KMS-11 (cell line): ENCODE results near the gene USH2A.

Experiments used
- H2AFZ ChIP-seq: fragments of 200-600 bp; sonication (generic); 2 replicates; pipeline ENCODE4 v1.6.1; 2016; ENCODE audit warnings: antibody characterized with exemption, mixed run types, low read depth
- H3K27ac ChIP-seq: fragments of 200-600 bp; sonication (generic); 2 replicates; pipeline ENCODE4 v1.6.1; 2016; ENCODE audit warnings: mild to moderate bottlenecking, mixed run types
- H3K27me3 ChIP-seq: fragments of 200-600 bp; sonication (generic); 2 replicates; pipeline ENCODE4 v1.6.1; 2017; ENCODE audit warnings: mild to moderate bottlenecking, low read depth, mixed run types, moderate library complexity; ENCODE audit not compliant: insufficient read depth
- H3K36me3 ChIP-seq: fragments of 200-600 bp; sonication (generic); 2 replicates; pipeline ENCODE4 v1.6.1; 2017; ENCODE audit warnings: mild to moderate bottlenecking, mixed run types; ENCODE audit not compliant: insufficient read depth
- H3K4me1 ChIP-seq: fragments of 200-600 bp; sonication (generic); 2 replicates; pipeline ENCODE4 v1.6.1; 2016; ENCODE audit warnings: mild to moderate bottlenecking, low read depth, mixed run types; ENCODE audit not compliant: poor library complexity, severe bottlenecking
- H3K4me2 ChIP-seq: fragments of 200-600 bp; sonication (generic); 2 replicates; pipeline ENCODE4 v1.7.0; 2016; ENCODE audit warnings: mild to moderate bottlenecking, mixed run types
- H3K4me3 ChIP-seq: fragments of 200-600 bp; sonication (generic); IDR thresholded peaks from 2 replicates; pipeline ENCODE4 v1.6.1; 2017; ENCODE audit warnings: low read depth, low read length, mixed read lengths; ENCODE audit not compliant: insufficient read depth
- H3K79me2 ChIP-seq: fragments of 200-600 bp; sonication (generic); 2 replicates; pipeline ENCODE4 v1.6.1; 2016; ENCODE audit warnings: low read depth, mixed run types; ENCODE audit not compliant: insufficient read depth
- H3K9ac ChIP-seq: fragments of 200-600 bp; sonication (generic); 2 replicates; pipeline ENCODE4 v1.6.1; 2016; ENCODE audit warnings: mild to moderate bottlenecking, mixed run types
- H4K20me1 ChIP-seq: fragments of 200-600 bp; sonication (generic); 2 replicates; pipeline ENCODE4 v1.6.1; 2016; ENCODE audit warnings: mild to moderate bottlenecking, mixed run types; ENCODE audit not compliant: insufficient read depth
- TF ChIP-seq, protein P1 (sequence below): fragments of 200-600 bp; sonication (generic); conservative IDR thresholded peaks from 2 replicates; pipeline ENCODE4 v1.6.1; 2017; ENCODE audit warnings: low read depth, mild to moderate bottlenecking, antibody characterized with exemption, low read length, moderate library complexity, mixed read lengths

USH2A gene

DNA sequence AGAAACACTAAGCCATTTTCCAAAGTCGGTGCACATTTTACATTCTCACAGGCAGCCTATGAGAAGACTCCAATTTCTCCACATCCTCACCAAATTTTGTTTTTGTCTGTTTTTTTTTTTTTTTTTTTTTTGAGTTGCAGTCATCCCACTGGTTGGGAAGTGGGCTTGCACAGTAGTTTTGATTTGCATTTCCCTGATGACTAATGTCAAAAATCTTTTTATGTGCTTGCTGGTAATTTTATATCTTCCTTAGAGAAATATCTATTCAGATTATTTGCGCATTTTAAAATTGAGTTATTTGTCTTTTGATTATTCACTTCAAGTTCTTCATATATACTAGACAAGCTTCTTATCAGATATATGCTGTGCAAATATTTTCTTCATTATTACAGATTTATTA, 141.5 kb downstream of the USH2A start:
- no peak overlapping the region for H3K27ac ChIP-seq
- H3K79me2 ChIP-seq: no peaks in the 10 kb centered on the region
- no peaks in the 10 kb centered on the region for H3K27me3 ChIP-seq
- no peaks in the 10 kb centered on the region for H3K36me3 ChIP-seq
- TF ChIP-seq, protein P1, sequence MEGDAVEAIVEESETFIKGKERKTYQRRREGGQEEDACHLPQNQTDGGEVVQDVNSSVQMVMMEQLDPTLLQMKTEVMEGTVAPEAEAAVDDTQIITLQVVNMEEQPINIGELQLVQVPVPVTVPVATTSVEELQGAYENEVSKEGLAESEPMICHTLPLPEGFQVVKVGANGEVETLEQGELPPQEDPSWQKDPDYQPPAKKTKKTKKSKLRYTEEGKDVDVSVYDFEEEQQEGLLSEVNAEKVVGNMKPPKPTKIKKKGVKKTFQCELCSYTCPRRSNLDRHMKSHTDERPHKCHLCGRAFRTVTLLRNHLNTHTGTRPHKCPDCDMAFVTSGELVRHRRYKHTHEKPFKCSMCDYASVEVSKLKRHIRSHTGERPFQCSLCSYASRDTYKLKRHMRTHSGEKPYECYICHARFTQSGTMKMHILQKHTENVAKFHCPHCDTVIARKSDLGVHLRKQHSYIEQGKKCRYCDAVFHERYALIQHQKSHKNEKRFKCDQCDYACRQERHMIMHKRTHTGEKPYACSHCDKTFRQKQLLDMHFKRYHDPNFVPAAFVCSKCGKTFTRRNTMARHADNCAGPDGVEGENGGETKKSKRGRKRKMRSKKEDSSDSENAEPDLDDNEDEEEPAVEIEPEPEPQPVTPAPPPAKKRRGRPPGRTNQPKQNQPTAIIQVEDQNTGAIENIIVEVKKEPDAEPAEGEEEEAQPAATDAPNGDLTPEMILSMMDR: no peak
- no peaks in the 10 kb centered on the region for H3K4me1 ChIP-seq
- H4K20me1 ChIP-seq: no peaks in the 10 kb centered on the region
- no peak overlapping the region for H3K4me3 ChIP-seq
- H2AFZ ChIP-seq: no peak overlapping the region
- no peak overlapping the region for H3K4me2 ChIP-seq
- H3K9ac ChIP-seq: no peak overlapping the region

DNA sequence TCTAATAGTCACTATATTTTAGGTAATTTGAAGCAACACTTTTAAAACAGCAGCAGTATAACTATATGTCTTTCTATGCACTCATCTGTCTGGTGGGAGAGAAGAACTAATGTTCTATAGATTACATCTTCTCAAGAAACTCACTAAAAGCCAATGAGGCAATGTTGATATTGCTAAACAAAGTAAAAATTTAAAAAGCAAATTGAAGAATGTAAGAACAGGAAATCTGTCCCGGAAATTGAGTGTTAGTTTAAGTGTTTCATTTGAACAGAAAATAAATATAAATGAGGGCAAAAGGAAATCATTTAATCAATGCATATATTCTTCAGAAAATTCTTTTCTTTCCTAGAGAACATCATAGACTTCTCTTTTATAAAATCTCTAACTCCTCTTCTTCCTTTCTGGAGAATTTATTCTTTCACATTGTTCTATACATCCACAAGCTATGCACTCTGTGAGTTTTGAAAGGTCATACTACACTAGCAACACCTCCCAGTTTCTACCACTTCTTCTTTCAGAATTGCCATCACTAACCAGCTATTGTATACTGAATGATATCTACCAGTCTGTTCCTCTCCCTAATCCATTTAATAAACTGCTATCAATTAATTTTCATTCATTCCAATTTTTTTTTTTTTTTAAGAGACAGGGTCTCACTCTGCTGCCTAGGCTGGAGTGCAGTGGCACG, 153.0 kb downstream of the USH2A start:
- Histone ChIP-seq H3K79me2 (no peaks in the 10 kb centered on the region), H3K4me3 (no peak overlapping the region), H3K27ac (no peak overlapping the region), H3K9ac (no peak overlapping the region), H3K4me1 (no peaks in the 10 kb centered on the region), H4K20me1 (no peaks in the 10 kb centered on the region), H3K36me3 (no peaks in the 10 kb centered on the region), H2AFZ (no peak overlapping the region), H3K4me2 (no peak overlapping the region), H3K27me3 (no peaks in the 10 kb centered on the region)
- TF ChIP-seq, protein P1: no peak

DNA sequence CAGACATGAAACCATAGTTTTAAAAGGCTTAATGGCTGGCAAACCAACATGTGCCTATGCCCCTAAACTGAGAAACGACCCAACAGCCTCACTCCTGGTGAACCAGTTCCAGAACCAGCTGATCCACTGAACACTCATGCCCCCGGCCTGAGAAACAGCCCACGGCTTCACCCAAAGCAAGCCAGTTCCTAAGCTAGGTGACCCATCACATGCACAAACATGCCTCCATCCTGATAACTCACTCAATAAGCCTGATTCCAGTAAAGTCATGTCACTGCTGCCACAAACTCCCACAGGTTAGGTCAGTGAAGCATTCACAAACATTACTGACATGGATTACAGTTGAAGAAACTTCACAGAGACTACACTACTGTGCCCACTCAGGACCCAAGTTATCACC, 161.6 kb downstream of the USH2A start:
- Histone ChIP-seq H3K79me2 (no peaks in the 10 kb centered on the region), H3K4me3 (no peak overlapping the region), H3K4me1 (no peaks in the 10 kb centered on the region), H3K27me3 (no peaks in the 10 kb centered on the region), H2AFZ (no peak overlapping the region), H4K20me1 (no peaks in the 10 kb centered on the region), H3K36me3 (no peaks in the 10 kb centered on the region), H3K9ac (no peak overlapping the region), H3K4me2 (no peak overlapping the region), H3K27ac (no peak overlapping the region)
- TF ChIP-seq, protein P1: no peak

DNA sequence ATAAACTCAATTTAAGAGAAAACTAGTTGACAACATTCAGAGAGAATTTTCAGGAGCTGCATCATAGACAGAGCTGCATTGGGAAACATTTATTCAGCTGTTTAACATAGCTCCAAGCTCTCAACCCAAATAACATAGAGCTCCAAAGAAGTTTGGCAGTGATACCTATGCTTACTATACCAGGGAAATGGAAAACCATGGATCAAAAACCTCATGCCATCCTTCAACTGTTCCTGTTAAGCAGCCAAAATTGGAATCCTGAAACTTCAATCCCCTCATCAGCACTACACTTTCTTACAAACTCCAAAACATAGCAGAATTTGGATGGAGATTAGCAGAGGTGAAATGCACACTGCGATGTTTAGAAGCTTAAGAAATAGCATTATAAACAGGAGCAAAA, 164.4 kb downstream of the USH2A start:
- Histone ChIP-seq H2AFZ (no peak overlapping the region), H3K27ac (no peak overlapping the region)

More for the DNA sequence above, 164.4 kb downstream of the USH2A start:
- no peak overlapping the region for H3K9ac ChIP-seq
- H3K27me3 ChIP-seq: no peaks in the 10 kb centered on the region
- H3K4me3 ChIP-seq: no peak overlapping the region
- TF ChIP-seq, protein P1: no peak
- no peaks in the 10 kb centered on the region for H3K36me3 ChIP-seq
- no peaks in the 10 kb centered on the region for H4K20me1 ChIP-seq
- no peaks in the 10 kb centered on the region for H3K4me1 ChIP-seq
- H3K4me2 ChIP-seq: no peak overlapping the region
- no peaks in the 10 kb centered on the region for H3K79me2 ChIP-seq
